NCI-H1092 treated with DMSO at 0.1 percent for 48 hours (cell line): ENCODE results near the gene SLC29A3.

ENCODE experiments used
- DNase-seq: peaks from one replicate; lab custom pipeline; 2025; lab: John Stamatoyannopoulos, UW

Gene SLC29A3

DNA sequence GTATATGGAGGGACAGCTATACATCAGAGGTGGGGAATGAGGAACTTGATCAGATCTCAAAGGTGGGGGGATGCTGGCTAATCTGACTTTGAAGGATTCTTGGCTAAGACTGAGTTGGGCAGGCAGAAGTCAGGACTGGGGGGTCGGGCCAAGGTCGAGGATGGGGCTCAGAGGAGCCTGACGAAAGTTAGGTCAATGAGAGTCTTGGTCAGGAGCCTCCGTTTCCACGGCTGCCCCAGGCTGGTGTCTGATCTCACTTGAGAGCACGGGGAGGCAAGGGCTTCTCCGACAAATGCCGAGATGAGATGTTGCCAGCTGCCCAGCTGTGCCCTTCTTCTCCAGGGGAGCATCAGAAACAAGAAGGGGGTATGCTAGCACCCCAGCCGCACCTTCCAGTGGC is 5.7 kb downstream of the SLC29A3 start:
- no peak for DNase-seq

- no peak for DNase-seq
These were observed 6.2 kb downstream of the SLC29A3 start for GRCh38 chr10:71325267-71325666.

GRCh38 chr10:71326464-71326881 is 7.4 kb downstream of the SLC29A3 start:
- peak; percentile 94 for DNase-seq

GRCh38 chr10:71330789-71331404 is 11.8 kb downstream of the SLC29A3 start:
- DNase-seq = no peak

GRCh38 chr10:71331736-71332135 is 12.7 kb downstream of the SLC29A3 start:
- DNase-seq = peak; percentile 28

DNA sequence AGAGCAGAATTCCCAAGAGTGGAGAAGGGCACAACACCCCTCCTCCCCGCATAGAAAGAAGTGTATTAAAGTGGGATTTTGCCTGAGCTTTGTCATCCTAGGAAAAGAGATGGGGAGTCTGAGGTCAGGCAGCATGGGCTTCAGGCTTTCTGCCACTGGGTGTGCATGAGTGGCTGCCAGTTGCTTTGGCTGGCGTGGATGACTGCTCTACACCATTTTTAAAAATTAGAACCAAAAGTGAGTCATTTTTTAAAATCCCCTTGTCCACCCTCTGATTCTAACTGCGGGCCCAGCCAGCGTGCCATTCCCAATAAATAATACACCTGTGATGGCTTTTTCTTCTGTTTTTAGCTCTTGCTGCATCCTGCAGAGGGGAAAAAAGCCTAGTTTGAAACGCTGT is 13.4 kb downstream of the SLC29A3 start:
- no peak for DNase-seq

GRCh38 chr10:71333129-71333887 is 14.2 kb downstream of the SLC29A3 start:
- no peak for DNase-seq

- DNase-seq = peak; percentile 12
These were observed 15.2 kb downstream of the SLC29A3 start for GRCh38 chr10:71334221-71334791.

DNA sequence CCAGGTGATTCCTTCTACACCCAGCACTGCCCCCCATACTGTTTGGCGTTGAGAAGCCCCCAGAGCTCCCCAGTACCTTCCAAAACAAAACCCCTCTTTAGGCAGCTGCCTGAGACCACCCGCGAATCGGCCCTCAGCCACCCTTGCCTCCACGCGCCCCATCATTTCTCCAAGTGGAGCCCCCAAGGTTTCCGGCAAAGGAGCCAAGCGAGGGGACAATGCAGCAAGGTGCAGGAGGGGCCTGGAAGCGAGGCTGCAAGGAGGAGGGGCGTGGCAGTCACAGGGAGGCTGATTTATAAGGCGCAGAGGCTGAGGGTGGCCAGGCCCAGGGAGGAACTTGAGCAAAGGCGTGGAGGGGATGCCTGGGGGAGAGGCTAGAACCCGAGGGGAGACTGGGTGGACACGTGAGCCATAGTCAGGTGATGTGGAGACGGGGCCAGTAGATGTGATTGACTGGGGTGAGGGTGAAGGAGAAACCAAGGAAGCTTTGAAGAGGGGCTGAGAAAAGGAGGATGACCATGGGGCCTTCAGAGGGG is 16.2 kb downstream of the SLC29A3 start:
- no peak for DNase-seq

DNA sequence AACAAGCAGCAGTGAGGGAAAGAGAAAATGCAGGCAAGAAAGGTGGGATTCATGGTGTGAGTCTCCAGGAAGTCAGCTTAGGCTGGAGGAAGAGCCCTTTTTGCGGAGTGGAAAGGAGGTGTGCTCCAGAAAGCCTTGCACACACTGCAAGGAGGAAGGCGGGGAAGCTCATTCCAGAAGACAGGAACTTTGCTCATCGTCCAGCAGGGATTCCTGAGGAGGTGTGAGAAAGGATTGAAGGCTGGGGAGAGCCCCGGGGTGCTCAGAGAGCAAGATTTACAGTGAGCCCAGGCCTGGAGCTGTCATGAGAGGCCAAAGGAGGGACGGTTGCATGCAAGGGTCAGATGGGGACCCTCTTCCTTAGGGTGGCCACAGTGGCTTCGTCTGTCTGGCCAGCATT is 17.6 kb downstream of the SLC29A3 start:
- DNase-seq = no peak

GRCh38 chr10:71337219-71337701 is 18.2 kb downstream of the SLC29A3 start:
- no peak for DNase-seq

DNA sequence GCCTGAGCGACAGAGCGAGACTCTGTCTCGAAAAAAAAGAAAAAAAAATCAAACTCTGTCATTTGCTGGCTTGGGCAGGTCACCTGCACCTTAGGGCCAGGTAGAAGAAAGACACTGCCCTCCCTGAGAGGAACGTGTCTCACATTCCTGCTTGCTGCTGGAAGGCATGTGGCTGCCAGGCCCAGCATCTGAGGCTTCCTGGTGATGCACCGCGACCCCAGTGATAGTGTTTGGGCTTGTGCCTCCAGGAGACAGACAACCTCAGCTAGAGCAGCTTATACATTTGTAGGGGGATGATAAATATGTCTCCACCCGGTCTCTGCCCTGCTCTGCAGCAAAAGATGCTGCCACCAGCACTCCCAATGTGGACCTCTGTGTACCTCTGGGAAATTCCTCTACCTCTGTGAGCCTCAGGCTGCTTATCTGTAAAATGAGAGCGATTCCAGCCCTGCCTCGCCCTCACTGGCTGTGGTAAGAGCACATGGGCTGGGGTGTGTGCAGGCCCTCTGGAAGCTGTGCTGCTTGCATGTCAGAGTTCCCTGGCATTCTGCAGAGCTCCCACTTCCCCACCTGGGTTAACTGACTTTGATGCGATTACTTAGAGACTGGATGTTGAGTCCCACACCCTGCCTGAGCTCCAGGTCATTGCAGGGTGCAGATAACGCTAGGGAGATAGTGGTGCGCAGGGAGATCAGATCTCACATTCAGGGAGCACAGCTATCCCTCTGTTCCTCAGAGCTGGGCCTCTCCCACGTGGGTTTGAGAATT is 19.9 kb downstream of the SLC29A3 start:
- no peak for DNase-seq

DNA sequence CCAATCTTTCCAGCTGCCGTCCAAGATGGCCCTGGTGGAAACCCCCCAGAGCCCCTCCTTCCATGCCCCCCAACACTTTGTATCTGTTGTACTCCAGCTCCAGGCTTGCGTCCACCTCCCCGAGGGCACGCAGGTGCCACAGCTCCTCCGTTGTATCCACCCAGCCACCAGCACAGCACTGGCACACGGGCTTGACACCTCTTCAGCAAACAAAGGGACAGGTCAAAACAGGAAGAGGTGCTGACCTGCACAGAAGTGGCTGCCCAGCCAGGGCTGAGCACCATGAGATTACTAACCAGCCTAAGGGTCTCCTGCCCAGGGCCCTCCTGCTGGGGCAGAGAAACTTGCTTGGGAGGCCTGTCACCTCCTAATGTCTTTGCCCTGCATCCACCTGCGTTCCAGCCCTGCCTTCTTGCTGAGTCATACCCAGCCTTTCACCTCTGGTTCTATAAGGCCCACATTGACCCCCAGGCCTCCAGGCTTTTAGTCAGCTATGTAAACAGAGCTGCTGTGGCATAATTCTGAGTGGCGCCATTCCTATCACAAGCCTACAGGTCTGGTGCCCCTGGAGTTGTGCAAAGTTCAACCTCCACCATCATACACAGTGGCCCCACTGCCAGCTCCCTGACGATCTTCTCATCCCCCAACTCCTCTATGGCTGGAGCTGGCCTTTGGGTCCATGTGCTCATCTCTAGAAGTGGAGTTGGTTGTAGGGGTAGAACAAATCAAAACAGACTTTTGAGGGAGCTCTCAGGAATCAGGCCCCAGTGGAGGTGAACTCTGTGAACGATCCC is 20.9 kb downstream of the SLC29A3 start:
- DNase-seq = no peak

DNA sequence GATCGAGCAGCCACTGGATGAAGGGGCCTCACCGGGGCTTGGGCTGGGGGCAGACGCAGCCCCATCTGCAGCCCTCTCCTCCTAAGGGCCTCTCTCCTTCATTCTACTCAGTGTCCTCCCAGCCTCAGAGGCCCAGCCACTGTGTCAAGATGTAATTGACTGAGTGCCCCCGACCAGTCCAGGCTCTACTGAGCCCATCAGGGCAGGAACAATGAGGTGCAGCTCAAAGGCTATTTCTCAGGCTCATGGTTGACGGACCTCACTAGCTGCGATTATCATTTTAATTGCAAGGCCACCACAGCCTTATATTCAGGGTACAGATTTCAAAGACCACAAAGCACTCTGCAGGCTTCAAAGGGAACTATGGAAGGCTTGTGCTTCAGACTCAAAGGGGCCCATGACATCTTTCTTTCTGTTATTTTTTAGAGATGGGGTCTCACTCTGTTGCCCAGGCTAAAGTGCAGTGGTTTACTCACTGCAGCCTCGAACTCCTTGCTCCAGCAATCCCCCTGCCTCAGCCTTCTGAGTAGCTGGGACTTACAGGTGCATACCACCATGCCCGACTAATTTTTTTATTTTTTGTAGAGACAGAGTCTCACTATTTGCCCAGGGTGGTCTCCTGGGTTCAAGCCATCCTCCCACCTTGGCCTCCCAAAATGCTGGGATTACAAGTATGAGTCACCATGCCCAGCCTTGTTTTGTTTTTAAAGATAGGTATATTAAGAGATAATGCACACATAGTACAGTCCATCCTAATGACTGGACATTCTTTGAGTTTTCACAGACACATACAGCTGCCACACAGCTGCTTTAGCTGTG is 23.7 kb downstream of the SLC29A3 start:
- DNase-seq = no peak

DNA sequence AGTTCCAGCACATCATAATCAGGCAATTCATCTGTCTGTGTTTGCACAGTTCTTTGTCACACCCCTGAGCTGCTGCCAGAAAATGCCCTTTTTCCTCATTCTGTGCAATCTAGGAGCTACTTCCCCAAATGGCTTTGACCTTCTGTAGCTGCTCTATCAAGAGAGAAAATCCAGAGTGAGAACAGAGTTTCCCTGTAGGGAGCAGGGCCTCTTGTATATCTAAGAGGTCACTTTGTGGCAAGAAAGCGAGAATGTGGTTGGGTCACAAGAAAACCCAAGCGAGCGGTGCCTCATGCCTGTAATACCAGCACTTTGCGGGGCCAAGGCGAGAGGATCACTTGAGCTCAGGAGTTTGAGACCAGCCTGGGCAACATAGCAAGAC is 24.3 kb downstream of the SLC29A3 start:
- no peak for DNase-seq

- DNase-seq = no peak
These were observed 25.3 kb downstream of the SLC29A3 start for GRCh38 chr10:71344154-71344925.

GRCh38 chr10:71344993-71345480 is 26.0 kb downstream of the SLC29A3 start:
- no peak for DNase-seq

GRCh38 chr10:71345694-71346093 is 26.6 kb downstream of the SLC29A3 start:
- no peak for DNase-seq

DNA sequence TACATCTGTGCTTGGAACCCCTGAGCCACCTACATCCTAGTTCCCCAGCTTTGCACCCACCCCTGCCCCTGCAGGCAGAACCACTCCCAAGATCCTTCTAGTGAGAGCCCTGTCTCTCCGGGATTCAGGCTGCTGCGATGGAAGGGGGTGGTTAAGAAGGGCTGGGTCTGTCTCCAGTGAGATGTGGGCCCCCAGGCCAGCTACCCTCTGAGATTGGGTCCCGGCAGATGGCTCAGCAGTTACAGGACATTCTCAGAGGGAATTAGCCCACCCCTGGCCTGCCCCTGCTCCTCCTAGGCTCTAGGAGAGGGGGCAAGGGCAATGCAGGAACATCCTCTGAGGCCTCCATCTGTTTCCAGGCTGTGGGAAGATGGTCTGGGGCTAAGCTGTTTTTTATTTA is 27.7 kb downstream of the SLC29A3 start:
- no peak for DNase-seq
